DOHH2 (cell line): Measurements from ENCODE around the gene TULP4.

Source experiments
- CTCF ChIP-seq: fragments of 200-600 bp; sonication (generic); IDR thresholded peaks from one replicate; pipeline ENCODE4 v1.5.1; 2014; ENCODE audit warnings: antibody characterized with exemption, mild to moderate bottlenecking, low read depth, low read length; ENCODE audit not compliant: poor library complexity, severe bottlenecking
- EZH2phosphoT487 ChIP-seq: fragments of 200-600 bp; sonication (generic); IDR thresholded peaks from 2 replicates; pipeline ENCODE4 v1.6.1; 2017; ENCODE audit warnings: borderline replicate concordance, mild to moderate bottlenecking, antibody characterized with exemption, low read length, moderate library complexity, mixed read lengths

GRCh38 chr6:158543606-158544185 is 231.4 kb downstream of the TULP4 start:
- TF ChIP-seq CTCF (no peak), EZH2phosphoT487 (no peak)
